NCI-H2171 (cell line): Measurements from ENCODE around the gene TSC22D4.
"Not testable (repeated sequence)": the region's sequence is repeated elsewhere in the genome, so short reads cannot be mapped to it uniquely, and the experiment has no call there.

Experiments used
- DNase-seq: peaks from one replicate; lab custom pipeline; 2025; lab: John Stamatoyannopoulos, UW

The TSC22D4 gene

GRCh38 chr7:100478958-100479660 lies at the start of gene TSC22D4:
Gene TSC22D4, minus strand, starts transcription at chr7:100479214. Its CDS starts 1,176 bp downstream, at chr7:100478038.
- peak; percentile 84 for DNase-seq

- not testable (repeated sequence) for DNase-seq
These were observed 49.3 kb upstream of the TSC22D4 start for GRCh38 chr7:100528108-100528866.

DNA sequence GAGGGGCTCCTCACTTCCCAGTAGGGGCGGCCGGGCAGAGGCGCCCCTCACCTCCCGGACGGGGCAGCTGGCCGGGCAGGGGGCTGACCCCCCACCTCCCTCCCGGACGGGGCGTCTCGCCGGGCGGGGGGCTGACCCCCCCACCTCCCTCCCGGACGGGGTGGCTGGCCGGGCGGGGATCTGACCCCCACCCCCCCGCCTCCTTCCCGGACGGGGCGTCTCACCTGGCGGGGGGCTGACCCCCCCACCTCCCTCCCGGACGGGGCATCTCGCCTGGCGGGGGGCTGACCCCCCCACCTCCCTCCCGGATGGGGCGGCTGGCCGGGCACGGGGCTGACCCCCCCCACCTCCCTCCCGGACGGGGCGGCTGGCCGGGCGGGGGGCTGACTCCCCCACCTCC lies 44.2 kb upstream of the TSC22D4 start:
- not testable (repeated sequence) for DNase-seq

DNA sequence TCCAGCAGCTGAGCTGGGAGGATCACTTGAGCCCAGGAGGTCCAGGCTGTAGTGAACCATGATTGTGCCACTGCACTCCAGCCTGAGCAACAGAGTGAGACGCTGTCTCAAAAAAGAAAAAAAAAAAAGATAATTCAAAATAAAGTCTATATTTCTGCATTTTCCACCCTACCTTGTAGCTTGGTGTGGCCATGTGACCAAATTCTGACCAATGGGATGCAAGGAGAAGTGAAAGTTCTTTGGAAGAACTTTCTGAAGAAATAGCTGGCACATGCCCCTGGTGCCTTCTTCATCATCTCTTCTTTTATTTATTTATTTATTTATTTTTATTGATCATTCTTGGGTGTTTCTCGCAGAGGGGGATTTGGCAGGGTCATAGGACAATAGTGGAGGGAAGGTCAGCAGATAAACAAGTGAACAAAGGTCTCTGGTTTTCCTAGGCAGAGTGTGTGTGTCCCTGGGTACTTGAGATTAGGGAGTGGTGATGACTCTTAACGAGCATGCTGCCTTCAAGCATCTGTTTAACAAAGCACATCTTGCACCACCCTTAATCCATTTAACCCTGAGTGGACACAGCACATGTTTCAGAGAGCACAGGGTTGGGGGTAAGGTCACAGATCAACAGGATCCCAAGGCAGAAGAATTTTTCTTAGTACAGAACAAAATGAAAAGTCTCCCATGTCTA lies 43.0 kb upstream of the TSC22D4 start:
- DNase-seq = not testable (repeated sequence)

- no peak for DNase-seq
These were observed 42.1 kb upstream of the TSC22D4 start for GRCh38 chr7:100521076-100521475.

GRCh38 chr7:100520138-100520537 lies 41.1 kb upstream of the TSC22D4 start:
- no peak for DNase-seq

GRCh38 chr7:100519580-100519979 lies 40.6 kb upstream of the TSC22D4 start:
- no peak for DNase-seq

DNA sequence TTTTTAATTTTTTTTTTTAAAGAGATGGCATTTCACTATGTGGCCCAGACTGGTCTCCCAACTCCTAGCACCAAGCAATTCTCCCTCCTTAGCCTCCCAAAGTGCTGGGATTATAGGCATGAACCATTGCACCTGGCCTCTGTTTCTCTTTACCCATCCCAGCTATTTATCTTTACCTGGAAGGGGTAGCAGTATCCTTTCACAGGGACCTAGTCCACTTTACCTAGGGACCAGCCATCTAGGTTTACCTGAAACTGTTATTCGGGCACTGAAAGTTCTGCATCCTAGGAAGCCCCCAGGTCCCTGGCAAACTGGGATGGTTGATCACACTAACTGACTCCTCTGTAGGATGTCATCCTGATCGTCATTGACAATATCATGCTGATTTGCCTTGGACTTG lies 38.3 kb upstream of the TSC22D4 start:
- DNase-seq = no peak

DNA sequence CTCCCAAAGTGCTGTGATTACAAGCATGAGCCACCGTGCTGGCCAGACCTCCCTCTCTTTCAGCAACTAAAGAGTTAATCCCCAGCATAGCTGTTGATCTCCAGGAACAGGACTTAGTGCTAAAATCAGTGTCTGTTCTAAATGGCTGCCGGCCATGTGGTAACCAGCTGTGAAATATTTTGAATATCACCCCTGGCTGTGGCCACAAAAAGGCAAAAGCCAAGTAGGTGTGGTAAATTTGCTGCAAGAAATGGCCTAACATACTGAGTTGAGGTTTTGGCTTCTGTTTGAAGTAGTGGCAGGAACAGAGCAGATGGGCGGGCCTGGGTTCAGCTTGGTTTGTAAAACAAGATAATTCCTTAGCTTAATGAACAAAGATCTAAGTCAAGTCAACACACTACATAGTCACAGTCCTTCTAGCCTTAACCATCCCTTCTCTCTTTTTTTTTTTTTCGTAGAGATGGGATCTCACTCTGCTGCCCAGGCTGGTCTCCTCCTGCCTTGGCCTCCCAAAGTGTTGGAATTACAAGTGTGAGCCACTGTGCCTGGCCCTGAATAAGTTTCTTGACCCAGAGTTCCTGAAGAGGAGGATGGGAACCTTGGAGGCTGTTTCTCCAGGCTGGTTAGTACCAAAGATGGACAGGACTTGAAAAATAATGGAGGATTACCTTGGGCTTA lies 37.3 kb upstream of the TSC22D4 start:
- DNase-seq = no peak

DNA sequence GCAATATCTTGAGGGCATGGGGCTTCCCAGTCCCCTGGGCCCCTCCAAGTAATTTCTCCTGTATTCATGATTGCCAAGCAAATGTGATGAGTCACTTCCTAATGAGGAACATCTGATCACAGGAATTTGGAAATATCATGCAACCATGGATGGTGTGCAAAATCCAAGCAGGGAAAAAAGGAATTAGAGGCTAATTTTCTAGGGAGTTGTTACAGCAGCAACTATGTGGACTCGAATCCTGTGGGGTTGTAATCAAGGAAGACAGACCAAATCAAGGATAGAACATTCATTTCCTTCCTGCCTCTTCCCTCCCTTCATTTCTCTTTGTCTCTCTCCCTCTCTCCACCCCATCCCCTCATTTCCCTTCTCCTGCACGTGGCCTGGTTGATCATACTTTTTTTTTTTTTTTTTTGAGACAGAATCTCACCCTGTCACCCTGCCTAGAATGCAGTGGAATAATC lies 36.1 kb upstream of the TSC22D4 start:
- DNase-seq = no peak

GRCh38 chr7:100513212-100513810 lies 34.3 kb upstream of the TSC22D4 start:
- no peak for DNase-seq

DNA sequence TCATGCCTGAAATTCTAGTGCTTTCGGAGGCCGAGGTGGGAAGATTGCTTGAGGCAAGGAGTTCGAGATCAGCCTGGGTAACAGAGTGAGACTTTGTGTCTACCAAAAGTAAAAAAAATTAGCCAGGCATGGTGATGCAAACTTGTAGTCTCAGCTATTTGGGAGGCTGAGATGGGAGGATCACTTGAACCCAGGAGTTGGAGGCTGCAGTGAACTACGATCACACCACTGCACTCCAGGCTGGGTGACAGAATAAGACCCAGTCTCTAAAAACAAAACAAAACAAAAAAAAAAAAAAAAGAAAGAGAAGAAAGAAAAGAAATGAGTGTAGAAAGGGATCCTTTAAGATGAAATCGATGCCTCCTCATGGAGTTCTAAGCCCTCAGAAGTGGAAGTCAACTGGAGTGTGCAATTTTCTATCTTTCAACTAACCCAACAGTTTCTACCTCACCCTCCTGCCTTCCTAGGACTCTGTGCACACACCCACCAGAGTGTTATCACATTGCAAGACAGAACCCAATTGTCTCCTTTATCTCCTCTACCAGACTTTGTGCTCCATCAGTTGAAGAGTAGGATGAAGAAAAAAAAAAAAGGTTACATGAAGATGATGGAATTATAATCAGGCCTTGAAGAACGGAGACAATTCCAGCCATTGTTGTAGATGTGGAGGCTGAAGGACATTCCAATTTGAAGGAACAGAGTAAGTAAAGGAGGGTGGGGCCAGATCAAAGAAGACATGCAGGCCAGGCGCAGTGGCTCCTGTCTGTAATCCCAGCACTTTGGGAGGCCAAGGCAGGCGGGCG lies 31.6 kb upstream of the TSC22D4 start:
- DNase-seq = no peak

DNA sequence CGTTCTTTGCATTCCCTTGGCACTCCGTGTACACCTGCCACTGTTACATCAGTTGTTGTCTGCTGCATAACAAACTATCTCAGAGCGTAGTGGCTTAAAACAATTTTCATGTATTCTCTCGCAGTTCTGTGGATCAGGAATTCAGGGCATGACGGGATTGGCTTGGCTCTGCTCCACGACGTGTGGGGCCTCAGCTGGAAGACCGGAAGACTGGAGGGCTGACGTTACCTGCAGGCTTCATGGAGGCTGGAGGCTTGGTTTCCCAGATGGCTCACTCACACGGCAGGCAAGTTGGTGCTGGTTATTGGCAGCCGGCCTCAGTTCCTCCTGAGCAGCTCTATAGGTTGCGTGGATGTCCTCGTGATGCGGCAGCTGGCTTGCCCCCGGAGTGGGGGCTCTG lies 30.2 kb upstream of the TSC22D4 start:
- DNase-seq = peak; percentile 97

- no peak for DNase-seq
These were observed 27.4 kb upstream of the TSC22D4 start for GRCh38 chr7:100506356-100506923.

- no peak for DNase-seq
These were observed 26.0 kb upstream of the TSC22D4 start for GRCh38 chr7:100504887-100505611.

GRCh38 chr7:100504031-100504430 lies 25.0 kb upstream of the TSC22D4 start:
- not testable (repeated sequence) for DNase-seq

- DNase-seq = not testable (repeated sequence)
These were observed 21.7 kb upstream of the TSC22D4 start for GRCh38 chr7:100500743-100501142.

DNA sequence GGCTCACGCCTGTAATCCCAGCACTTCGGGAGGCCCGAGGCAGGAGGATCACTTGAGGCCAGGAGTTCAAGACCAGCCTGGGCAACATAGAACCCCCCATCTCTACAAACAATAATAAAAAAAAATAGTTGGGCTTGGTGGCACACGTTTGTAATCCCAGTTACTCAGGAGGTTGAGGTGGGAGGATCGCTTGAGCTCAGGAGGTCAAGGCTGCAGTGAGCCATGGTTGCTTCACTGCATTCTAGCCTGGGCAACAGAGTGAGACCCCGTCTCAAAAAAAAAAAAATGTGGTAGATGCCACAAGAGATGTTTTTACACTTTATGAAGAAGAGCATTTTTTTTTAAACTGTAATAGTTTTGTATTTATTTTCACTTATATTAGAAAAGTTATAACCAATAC lies 17.5 kb upstream of the TSC22D4 start:
- DNase-seq = no peak

DNA sequence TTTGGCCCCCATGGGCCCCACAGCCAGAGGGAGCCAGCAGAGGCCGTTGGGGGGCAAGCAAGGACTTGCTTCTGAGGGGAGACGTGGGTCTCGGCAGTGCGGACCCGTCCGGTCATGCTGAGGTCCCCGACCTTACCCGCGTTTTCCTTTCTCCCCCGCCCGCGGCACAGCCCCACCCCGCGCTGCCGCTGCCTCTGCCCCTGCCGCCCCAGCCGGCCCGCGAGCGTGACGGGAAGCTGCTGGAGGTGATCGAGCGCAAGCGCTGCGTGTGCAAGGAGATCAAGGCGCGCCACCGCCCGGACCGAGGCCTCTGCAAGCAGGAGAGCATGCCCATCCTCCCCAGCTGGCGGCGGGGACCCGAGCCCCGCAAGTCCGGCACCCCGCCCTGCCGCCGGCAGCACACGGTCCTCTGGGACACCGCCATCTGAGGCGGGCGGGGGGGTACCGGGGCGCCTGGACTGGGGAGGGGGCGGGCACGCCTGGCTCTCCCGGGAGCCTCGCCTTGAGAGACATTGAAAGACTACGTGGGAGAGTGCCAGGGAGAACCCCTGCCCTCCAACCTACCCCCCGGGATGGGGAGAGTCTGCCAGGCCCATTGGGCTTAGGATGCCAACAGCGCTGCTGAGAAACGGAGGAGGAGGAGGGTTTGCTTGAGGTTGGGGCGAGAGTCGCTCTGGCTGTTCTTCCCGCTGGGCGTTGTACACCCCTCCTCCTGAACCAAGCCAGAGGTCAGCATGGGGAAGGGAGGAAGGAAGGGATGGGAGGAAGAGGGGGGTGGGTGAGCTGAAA lies 14.7 kb upstream of the TSC22D4 start:
- peak; percentile 49 for DNase-seq
